HEK293 (cell line): ENCODE results near the gene DIP2A.
A peak's percentile ranks its signal among the peaks of the same experiment; 100 is the strongest.

ENCODE experiments used
- CTCF ChIA-PET: fragments of 350-600 bp; formaldehyde crosslinking; extraction: SDS; loops from one replicate; lab custom pipeline; 2021; ENCODE audit warnings: antibody characterized with exemption; lab: Yijun Ruan, JAX
- POLR2A ChIA-PET: fragments of 300-600 bp; formaldehyde crosslinking; extraction: SDS; loops from one replicate; lab custom pipeline; 2020; ENCODE audit warnings: antibody characterized with exemption, inconsistent platforms; lab: Yijun Ruan, JAX
- H3K27ac ChIP-seq: fragments of 200-500 bp; sonication (Bioruptor generic); 2 replicates; pipeline ENCODE4 v1.5.1; 2014; ENCODE audit warnings: low read depth, low read length, control low read depth, inconsistent platforms; ENCODE audit errors: extremely low read depth
- H3K36me3 ChIP-seq, 2 experiments: fragments of 200-500 bp in 1 of 2; sonication (Bioruptor generic) in 1 of 2; 1 replicate in 1 of 2; 2 replicates in 1 of 2; pipeline ENCODE4 v1.5.1; 2014 to 2017; ENCODE audit warnings: inconsistent platforms in 2 of 2, low read length in 2 of 2; ENCODE audit not compliant: control insufficient read depth in 2 of 2, insufficient read depth in 1 of 2
- H3K4me1 ChIP-seq: fragments of 200-500 bp; sonication (Bioruptor generic); 2 replicates; pipeline ENCODE4 v1.5.1; 2014; ENCODE audit warnings: mild to moderate bottlenecking, low read length, inconsistent platforms; ENCODE audit not compliant: control insufficient read depth, insufficient read depth
- H3K4me3 ChIP-seq: 2 replicates; pipeline ENCODE4 v1.5.1; 2011; ENCODE audit warnings: low read depth, mild to moderate bottlenecking, control low read depth, low read length, moderate library complexity
- H3K9me3 ChIP-seq: fragments of 200-500 bp; sonication (Bioruptor generic); 2 replicates; pipeline ENCODE4 v1.5.1; 2014; ENCODE audit warnings: low read depth, low read length, inconsistent platforms; ENCODE audit not compliant: control insufficient read depth, insufficient read depth
- KLF10 ChIP-seq: fragments of 450-650 bp; IDR thresholded peaks from 2 replicates; pipeline ENCODE4 v1.5.1; 2018; ENCODE audit warnings: missing biosample characterization, mild to moderate bottlenecking, missing genetic modification characterization
- OSR2 ChIP-seq: fragments of 450-650 bp; formaldehyde crosslinking; IDR thresholded peaks from 2 replicates; pipeline ENCODE4 v1.5.1; 2016; ENCODE audit warnings: missing biosample characterization, missing genetic modification characterization
- OVOL3 ChIP-seq: fragments of 450-650 bp; formaldehyde crosslinking; IDR thresholded peaks from 2 replicates; pipeline ENCODE4 v1.5.1; 2016; ENCODE audit warnings: missing biosample characterization, missing genetic modification characterization
- PRDM6 ChIP-seq: fragments of 450-650 bp; formaldehyde crosslinking; IDR thresholded peaks from 2 replicates; pipeline ENCODE4 v1.5.1; 2017; ENCODE audit warnings: missing biosample characterization, missing genetic modification characterization
- ZBTB6 ChIP-seq: fragments of 450-650 bp; formaldehyde crosslinking; IDR thresholded peaks from 2 replicates; pipeline ENCODE4 v1.5.1; 2017; ENCODE audit warnings: missing biosample characterization, missing genetic modification characterization
- ZNF10 ChIP-seq: fragments of 450-650 bp; formaldehyde crosslinking; IDR thresholded peaks from 2 replicates; pipeline ENCODE4 v1.5.1; 2017; ENCODE audit warnings: missing biosample characterization, missing genetic modification characterization
- ZNF146 ChIP-seq: fragments of 450-650 bp; formaldehyde crosslinking; IDR thresholded peaks from 2 replicates; pipeline ENCODE4 v1.5.1; 2016; ENCODE audit warnings: missing biosample characterization, missing genetic modification characterization
- ZNF175 ChIP-seq: fragments of 450-650 bp; formaldehyde crosslinking; IDR thresholded peaks from 2 replicates; pipeline ENCODE4 v1.5.1; 2016; ENCODE audit warnings: missing biosample characterization, missing genetic modification characterization
- ZNF184 ChIP-seq: fragments of 450-650 bp; IDR thresholded peaks from 2 replicates; pipeline ENCODE4 v1.5.1; 2018; ENCODE audit warnings: missing biosample characterization, mild to moderate bottlenecking, missing genetic modification characterization
- ZNF280D ChIP-seq: fragments of 450-650 bp; formaldehyde crosslinking; IDR thresholded peaks from 2 replicates; pipeline ENCODE4 v1.5.1; 2016; ENCODE audit warnings: missing biosample characterization, missing genetic modification characterization
- ZNF350 ChIP-seq: fragments of 450-650 bp; formaldehyde crosslinking; IDR thresholded peaks from 2 replicates; pipeline ENCODE4 v1.5.0; 2017; ENCODE audit warnings: missing biosample characterization, mild to moderate bottlenecking, missing genetic modification characterization
- ZNF391 ChIP-seq: fragments of 450-650 bp; formaldehyde crosslinking; IDR thresholded peaks from 2 replicates; pipeline ENCODE4 v1.5.1; 2016; ENCODE audit warnings: low read depth, missing biosample characterization, missing genetic modification characterization, borderline replicate concordance
- ZNF580 ChIP-seq: fragments of 450-650 bp; formaldehyde crosslinking; IDR thresholded peaks from 2 replicates; pipeline ENCODE4 v1.5.1; 2016; ENCODE audit warnings: missing biosample characterization, missing genetic modification characterization
- ZNF610 ChIP-seq: fragments of 450-650 bp; formaldehyde crosslinking; IDR thresholded peaks from 2 replicates; pipeline ENCODE4 v1.5.1; 2016; ENCODE audit warnings: missing biosample characterization, missing genetic modification characterization, borderline replicate concordance
- ZNF658 ChIP-seq: fragments of 450-650 bp; formaldehyde crosslinking; IDR thresholded peaks from 2 replicates; pipeline ENCODE4; 2016; ENCODE audit warnings: missing biosample characterization, missing genetic modification characterization
- ZNF707 ChIP-seq: fragments of 450-650 bp; formaldehyde crosslinking; IDR thresholded peaks from 2 replicates; pipeline ENCODE4 v1.5.1; 2016; ENCODE audit warnings: missing biosample characterization, missing genetic modification characterization
- ZNF747 ChIP-seq: fragments of 450-650 bp; formaldehyde crosslinking; IDR thresholded peaks from 2 replicates; pipeline ENCODE4 v1.5.1; 2016; ENCODE audit warnings: missing biosample characterization, missing genetic modification characterization

Gene DIP2A

GRCh38 chr21:46498335-46499050, 39.8 kb downstream of the DIP2A start:
- POLR2A ChIA-PET, result no interaction called here
- no peak overlapping the region for H3K27ac ChIP-seq
- no peak overlapping the region for H3K4me3 ChIP-seq
- CTCF ChIA-PET, result interaction anchor here (0.6 kb wide), 1 partner anchor 10 kb away, joined by 5 read pairs; no protein-coding TSS in a partner anchor
- H3K36me3 ChIP-seq, result peaks cover 4 to 46% of the 10 kb centered on the region in 2 experiments
- H3K4me1 ChIP-seq, result peaks cover 2% of the 10 kb centered on the region; the same call in 1 of the 2 replicates
- no peak for TF ChIP-seq ZNF146 (tag by site-specific recombination)
- TF ChIP-seq ZBTB6 (tag by site-specific recombination), result no peak
- no peak for TF ChIP-seq ZNF175 (tag by site-specific recombination)
- no peak for TF ChIP-seq OVOL3 (tag by site-specific recombination)
- no peak for TF ChIP-seq ZNF10 (tag by site-specific recombination)
- TF ChIP-seq ZNF747, result no peak
- TF ChIP-seq ZNF280D (tag by site-specific recombination), result no peak
- no peak for TF ChIP-seq KLF10 (tag by site-specific recombination)
- no peak for TF ChIP-seq ZNF610 (tag by site-specific recombination)
- no peak for TF ChIP-seq ZNF658 (tag by site-specific recombination)
- no peak for TF ChIP-seq ZNF707
- no peaks in the 10 kb centered on the region for H3K9me3 ChIP-seq

GRCh38 chr21:46500224-46500861, 41.7 kb downstream of the DIP2A start:
- H3K4me1 ChIP-seq, result peaks cover 2% of the 10 kb centered on the region; the same call in 1 of the 2 replicates
- H3K9me3 ChIP-seq, result no peaks in the 10 kb centered on the region
- CTCF ChIA-PET, result interaction anchor here (0.5 to 1.1 kb wide), 8 partner anchors 9 to 537 kb away, joined by 3 to 4 read pairs (median 4); no protein-coding TSS in a partner anchor
- TF ChIP-seq PRDM6 (tag by site-specific recombination) (peak; percentile 36), ZNF350 (tag by site-specific recombination) (0 out of 2 replicates have a peak, but pooled peaks have one; percentile 26), ZNF580 (tag by site-specific recombination) (no peak), OSR2 (tag by site-specific recombination) (0 out of 2 replicates have a peak, but pooled peaks have one; percentile 34), ZNF184 (0 out of 2 replicates have a peak, but pooled peaks have one; percentile 43), ZNF391 (tag by site-specific recombination) (no peak)
- H3K36me3 ChIP-seq, result peaks cover 6 to 51% of the 10 kb centered on the region in 2 experiments; a peak in 2 of 3 replicates
- H3K27ac ChIP-seq, result no peak overlapping the region
- H3K4me3 ChIP-seq, result no peak overlapping the region
- POLR2A ChIA-PET, result interaction anchor here (1.0 kb wide), 1 partner anchor 136 kb away, joined by 3 read pairs; no protein-coding TSS in a partner anchor
